ENCODE data around the gene SLC4A4. TPM values are rescaled to one million over a fixed set of nuclear protein-coding genes. Genes with fewer than 3 reads are reported as not detected.

Gene SLC4A4
- total and polyA plus RNA-seq, 10 of the 15 experiments (the other 5 are each of a cell fraction or from before 2014, with no cell fraction given), result 0.05 to 0.44 (median 0.18) TPM

DNA sequence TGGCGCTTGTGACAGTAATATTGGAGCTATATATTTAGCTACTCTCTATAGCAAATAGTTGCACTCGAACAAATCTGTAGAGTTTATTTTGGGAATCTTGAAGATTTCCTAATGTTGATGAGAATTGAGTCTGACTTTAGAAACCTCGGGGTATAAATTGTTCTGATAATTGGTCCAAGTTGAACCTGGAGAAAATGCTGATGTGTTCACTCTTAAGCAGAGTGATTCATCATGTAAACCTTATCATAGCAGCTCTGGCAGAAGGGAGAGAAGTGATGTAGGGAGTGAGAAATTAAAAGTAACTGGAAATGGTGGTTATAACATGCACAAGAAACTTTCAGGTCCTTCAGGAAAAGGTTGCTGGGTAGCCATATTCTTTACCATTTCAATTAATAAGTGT is 16.4 kb upstream of the SLC4A4 start:
- DNase-seq (ENCODE audit: low read depth, low spot score), result no peak
- Histone ChIP-seq H3K27me3 (replicated peaks in 1 of 2; ENCODE audit: control insufficient read depth in 2 of 2, insufficient read depth in 2 of 2, low read length in 1 of 2) (no peaks in the 10 kb centered on the region; a peak in 1 of 4 replicates), H3K4me3 (no peak overlapping the region), H3K9ac (ENCODE audit: control insufficient read depth, insufficient read depth, low read length) (no peak overlapping the region), H3K4me1 (ENCODE audit: control insufficient read depth, insufficient read depth, low read length) (no peaks in the 10 kb centered on the region), H2AFZ (ENCODE audit: control insufficient read depth, low read depth, low read length) (no peak overlapping the region), H3K79me2 (ENCODE audit: control insufficient read depth, insufficient read depth, low read length) (no peaks in the 10 kb centered on the region), H4K20me1 (ENCODE audit: control insufficient read depth, insufficient read depth) (no peaks in the 10 kb centered on the region), H3K4me2 (ENCODE audit: control insufficient read depth, insufficient read depth) (no peak overlapping the region), H3K9me3 (replicated peaks; ENCODE audit: control insufficient read depth, insufficient read depth, low read length) (no peaks in the 10 kb centered on the region), H3K27ac (ENCODE audit: control insufficient read depth, insufficient read depth) (no peak overlapping the region), H3K36me3 (ENCODE audit: control insufficient read depth in 2 of 2, insufficient read depth in 2 of 2, low read length in 1 of 2) (no peaks in the 10 kb centered on the region)
- TF ChIP-seq TAF1 (IDR thresholded peaks at IDR 0.05; ENCODE audit: borderline replicate concordance, low read depth, low read length) (no peak), RBBP5 (conservative IDR thresholded peaks at IDR 0.05) (no peak)
- FAIRE-seq, result no peak
- ChIA-PET SMC1A (ENCODE audit: uncharacterized antibody, unreplicated experiment) (no interaction called here), POLR2A (no interaction called here), CTCF (no interaction called here), RAD21 (ENCODE audit: unreplicated experiment) (no interaction called here)
- WGBS (ENCODE audit: insufficient coverage, insufficient replicate concordance, low lambda C conversion rate, missing lambda C conversion rate), result 26% methylated on average over 3 of the region's 3 CpGs
- in situ Hi-C loops (cut with MboI), result no loop called here
- BruUV-seq (replicated peaks), result no TSS peak
- intact Hi-C loops (cut with micrococcal nuclease; ENCODE audit: unreplicated experiment), result no loop called here
- ATAC-seq, result no peak

DNA sequence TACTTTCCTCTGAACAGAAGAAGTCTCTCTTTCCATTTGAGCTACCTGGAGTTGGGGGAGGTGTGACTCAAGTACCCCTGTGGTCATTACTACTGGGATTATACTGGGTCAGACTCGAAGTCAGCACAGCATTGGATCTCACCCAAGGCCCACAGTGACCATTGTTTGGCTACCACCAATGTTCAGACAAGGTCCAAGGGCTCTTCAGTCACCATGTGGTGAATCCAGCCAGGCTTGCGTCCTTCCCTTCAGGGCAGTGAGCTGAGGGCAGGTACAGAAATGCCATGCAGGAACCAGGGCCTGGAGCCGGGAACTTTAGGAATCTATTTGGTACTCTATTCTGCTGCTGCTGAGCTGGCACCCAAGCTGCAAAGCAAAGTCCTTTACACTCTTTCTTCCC is 5.5 kb upstream of the SLC4A4 start:
- no peaks in the 10 kb centered on the region for H3K36me3 ChIP-seq (ENCODE audit: control insufficient read depth in 2 of 2, insufficient read depth in 2 of 2, low read length in 1 of 2)

More for the DNA sequence above, 5.5 kb upstream of the SLC4A4 start:
- intact Hi-C loops (cut with micrococcal nuclease; ENCODE audit: unreplicated experiment) (no loop called here), in situ Hi-C loops (cut with MboI) (no loop called here)
- ChIA-PET POLR2A (no interaction called here), RAD21 (ENCODE audit: unreplicated experiment) (no interaction called here), CTCF (interaction anchor here (1.2 kb wide), 1 partner anchor 104 kb away, joined by 3 read pairs; no protein-coding TSS in a partner anchor), SMC1A (ENCODE audit: uncharacterized antibody, unreplicated experiment) (interaction anchor here (1.5 kb wide), 1 partner anchor 9 kb away, joined by 3 read pairs; no protein-coding TSS in a partner anchor)
- no peak for TF ChIP-seq RBBP5 (conservative IDR thresholded peaks at IDR 0.05)
- no peak for TF ChIP-seq SMARCA5 (IDR thresholded peaks at IDR 0.05)
- no peak for TF ChIP-seq EP300 (IDR thresholded peaks at IDR 0.05; ENCODE audit: borderline replicate concordance in 1 of 2, control insufficient read depth in 1 of 2, low read depth in 2 of 2, low read length in 2 of 2)
- no peak for TF ChIP-seq ZNF384 (IDR thresholded peaks at IDR 0.05; ENCODE audit: borderline replicate concordance, low read depth, low read length)
- TF ChIP-seq ZNF217 (IDR thresholded peaks at IDR 0.05), result no peak
- H3K4me1 ChIP-seq (ENCODE audit: control insufficient read depth, insufficient read depth, low read length), result no peaks in the 10 kb centered on the region
- WGBS (ENCODE audit: insufficient coverage, insufficient replicate concordance, low lambda C conversion rate, missing lambda C conversion rate), result 15% methylated on average over 3 of the region's 3 CpGs
- FAIRE-seq (no peak), DNase-seq (ENCODE audit: low read depth, low spot score) (no peak), ATAC-seq (no peak)
- no peaks in the 10 kb centered on the region for H3K79me2 ChIP-seq (ENCODE audit: control insufficient read depth, insufficient read depth, low read length)
- no TSS peak for BruUV-seq (replicated peaks)
- H4K20me1 ChIP-seq (ENCODE audit: control insufficient read depth, insufficient read depth), result no peaks in the 10 kb centered on the region
- H3K4me2 ChIP-seq (ENCODE audit: control insufficient read depth, insufficient read depth), result no peak overlapping the region
- H3K9ac ChIP-seq (ENCODE audit: control insufficient read depth, insufficient read depth, low read length), result no peak overlapping the region
- no peak overlapping the region for H3K4me3 ChIP-seq
- H3K27me3 ChIP-seq (replicated peaks in 1 of 2; ENCODE audit: control insufficient read depth in 2 of 2, insufficient read depth in 2 of 2, low read length in 1 of 2), result no peaks in the 10 kb centered on the region; a peak in 1 of 4 replicates
- no peak overlapping the region for H3K27ac ChIP-seq (ENCODE audit: control insufficient read depth, insufficient read depth)
- H2AFZ ChIP-seq (ENCODE audit: control insufficient read depth, low read depth, low read length), result no peak overlapping the region
- H3K9me3 ChIP-seq (replicated peaks; ENCODE audit: control insufficient read depth, insufficient read depth, low read length), result no peaks in the 10 kb centered on the region

All from GM12878 (cell line).